ENCODE data around the gene TAOK1.

- no peak for TF ChIP-seq CTCF (conservative IDR thresholded peaks at IDR 0.05; ENCODE audit: low read depth, low read length)
- no peak for TF ChIP-seq EZH2 (IDR thresholded peaks at IDR 0.05; ENCODE audit: borderline replicate concordance, low read depth, low read length, poor library complexity, severe bottlenecking)
Measured at GRCh38 chr17:29449865-29450671, 59.9 kb downstream of the TAOK1 start.
